ELF-1 (cell line): Measurements from ENCODE around the gene ZNF57.
A peak's percentile ranks its signal among the peaks of the same experiment; 100 is the strongest.
"Not testable (repeated sequence)": the region's sequence is repeated elsewhere in the genome, so short reads cannot be mapped to it uniquely, and the experiment has no call there.

Experiments used
- DNase-seq: peaks from one replicate; pipeline ENCODE4 v3.0.0-alpha.2; 2016; ENCODE audit warnings: low read depth, low spot score

Gene ZNF57

DNA sequence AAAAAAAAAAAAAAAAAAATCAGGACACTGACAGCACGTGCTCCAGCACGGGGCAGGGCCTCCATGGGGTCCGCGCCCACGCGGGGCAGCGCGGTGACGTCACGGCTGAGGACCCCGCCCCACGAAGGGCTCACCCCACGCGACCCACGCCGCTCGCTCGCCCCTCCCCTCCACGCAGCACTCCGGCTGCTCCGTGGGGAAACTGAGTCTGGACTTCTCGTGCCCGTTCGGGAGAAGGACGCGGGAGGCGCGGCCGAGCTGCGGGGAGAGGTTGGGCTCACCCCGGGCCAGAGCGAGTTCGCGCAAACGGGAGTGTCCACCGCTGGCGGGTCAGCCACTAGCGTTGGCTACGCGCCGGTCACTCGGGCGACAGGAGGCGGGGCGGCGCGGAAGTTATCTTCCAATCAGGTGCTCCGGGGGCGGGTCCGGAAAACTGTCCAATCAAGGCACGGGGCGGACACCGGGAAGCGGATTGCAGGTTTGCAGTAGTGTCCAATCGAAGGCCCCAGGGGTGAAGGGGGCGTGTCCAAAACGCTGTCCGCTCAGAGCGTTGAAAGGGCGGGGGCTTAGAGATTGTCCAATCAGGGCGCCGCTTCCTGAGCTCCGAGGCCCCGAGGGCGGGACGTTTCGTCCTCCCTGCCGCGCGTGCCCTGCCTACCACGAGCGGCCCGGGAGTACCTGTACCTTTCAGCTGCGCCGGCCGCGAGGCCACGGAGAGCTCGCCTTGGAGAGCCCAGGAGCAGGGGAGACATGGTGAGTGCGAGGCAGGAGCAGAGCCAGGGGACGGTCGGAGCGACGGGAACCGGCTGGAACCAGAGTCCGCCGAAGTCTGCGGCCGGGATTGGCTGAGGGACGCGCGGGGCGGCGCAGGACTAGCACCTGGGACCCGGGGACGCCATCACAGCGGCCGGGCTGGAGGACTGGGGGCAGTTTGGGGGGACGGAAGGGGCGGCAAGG, at the start of gene ZNF57:
TSS of gene ZNF57 (plus strand) at position 633 of the 957 bp plus-strand sequence. CDS start at position 751, 118 bp downstream.
- peak; percentile 99 for DNase-seq

DNA sequence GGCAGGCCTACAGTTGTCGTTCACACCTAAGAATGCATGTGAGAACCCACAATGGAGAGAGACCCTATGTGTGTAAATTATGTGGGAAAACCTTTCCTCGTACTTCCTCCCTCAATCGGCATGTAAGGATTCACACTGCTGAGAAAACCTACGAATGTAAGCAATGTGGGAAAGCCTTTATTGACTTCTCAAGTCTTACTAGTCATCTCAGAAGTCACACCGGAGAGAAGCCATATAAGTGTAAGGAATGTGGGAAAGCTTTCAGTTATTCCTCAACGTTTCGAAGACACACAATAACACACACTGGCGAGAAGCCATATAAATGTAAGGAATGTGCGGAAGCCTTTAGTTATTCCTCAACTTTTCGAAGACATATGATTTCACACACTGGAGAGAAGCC, 48.1 kb upstream of the ZNF57 start:
- no peak for DNase-seq

DNA sequence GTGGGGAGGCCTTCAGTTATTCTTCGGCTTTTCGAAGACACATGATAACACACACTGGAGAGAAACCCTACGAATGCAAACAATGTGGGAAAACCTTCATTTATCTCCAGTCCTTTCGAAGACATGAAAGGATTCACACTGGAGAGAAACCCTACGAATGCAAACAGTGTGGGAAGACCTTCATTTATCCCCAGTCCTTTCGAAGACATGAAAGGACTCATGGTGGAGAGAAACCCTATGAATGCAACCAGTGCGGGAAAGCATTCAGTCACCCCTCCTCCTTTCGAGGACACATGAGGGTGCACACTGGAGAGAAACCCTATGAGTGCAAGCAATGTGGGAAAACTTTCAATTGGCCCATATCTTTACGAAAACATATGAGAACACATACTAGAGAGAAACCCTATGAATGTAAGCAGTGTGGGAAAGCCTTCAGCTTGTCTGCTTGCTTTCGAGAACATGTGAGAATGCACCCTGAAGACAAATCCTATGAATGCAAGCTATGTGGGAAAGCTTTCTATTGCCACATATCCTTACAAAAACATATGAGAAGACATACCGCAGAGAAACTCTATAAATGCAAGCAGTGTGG, 47.6 kb upstream of the ZNF57 start:
- DNase-seq, result no peak

DNA sequence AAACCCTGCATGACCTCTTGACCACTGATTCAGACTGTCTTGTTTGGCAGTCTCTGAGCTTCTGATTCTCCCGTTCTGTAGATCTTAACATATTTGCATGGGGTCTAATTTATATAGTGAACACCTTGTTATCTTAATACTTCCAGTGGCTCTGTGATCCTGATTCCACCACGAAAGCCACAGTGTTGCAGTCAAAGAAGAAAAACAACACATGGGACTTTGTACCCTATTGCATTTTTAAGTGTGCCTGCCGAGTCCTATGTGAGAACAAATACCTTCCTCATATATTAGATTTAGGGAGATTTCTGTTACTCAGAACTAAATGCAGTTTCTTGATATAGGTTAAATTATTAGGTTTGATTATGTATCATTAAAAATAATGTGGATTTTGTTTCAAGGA, 45.9 kb upstream of the ZNF57 start:
- no peak for DNase-seq

DNA sequence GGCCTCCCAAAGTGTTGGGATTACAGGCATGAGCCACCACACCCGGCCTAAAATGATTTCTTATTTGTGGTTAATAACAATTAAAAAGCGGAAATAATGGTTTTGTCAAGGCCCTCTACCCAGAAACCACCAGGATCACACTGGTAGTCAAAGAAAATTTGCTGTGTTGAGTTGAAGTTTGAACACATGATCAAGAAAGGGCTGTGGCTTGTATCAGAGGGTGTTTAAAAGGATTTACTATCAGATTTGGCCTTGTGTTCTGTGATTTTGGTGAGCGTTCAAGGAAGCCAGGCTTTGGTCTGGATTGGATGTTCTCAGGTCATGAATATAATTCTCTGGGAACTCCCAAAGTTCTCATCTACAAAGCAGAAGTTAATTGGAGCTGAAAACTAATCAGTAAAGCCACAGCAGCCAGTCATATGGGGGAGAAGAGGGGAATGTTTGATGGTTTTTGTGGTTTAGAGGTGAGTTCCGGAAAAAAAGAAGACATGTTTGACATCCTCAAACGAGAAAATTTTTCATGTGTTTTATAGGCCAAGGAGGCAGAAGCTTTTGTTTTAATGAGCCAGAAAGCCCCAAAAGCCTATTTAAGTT, 44.2 kb upstream of the ZNF57 start:
- no peak for DNase-seq

DNA sequence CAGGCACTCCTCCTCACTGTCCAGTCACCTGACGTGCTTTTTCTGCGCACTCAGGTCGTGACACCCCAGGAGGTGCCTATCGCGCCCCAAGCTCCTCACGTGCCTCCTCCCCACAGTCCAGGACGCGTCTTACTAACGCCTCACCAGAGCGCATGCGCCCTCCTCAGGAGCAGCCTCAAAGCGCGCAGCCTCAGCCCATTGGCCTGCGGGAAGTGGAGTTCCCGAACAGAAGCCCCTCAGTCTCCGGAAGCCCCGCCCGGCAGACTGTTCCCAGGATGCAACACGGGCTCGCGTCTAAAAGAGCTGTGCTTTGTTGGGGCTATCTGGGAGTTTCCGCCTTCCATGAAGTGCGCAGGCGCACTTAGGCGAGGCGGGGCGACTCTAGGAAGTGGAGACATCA, 41.9 kb upstream of the ZNF57 start:
- no peak for DNase-seq

DNA sequence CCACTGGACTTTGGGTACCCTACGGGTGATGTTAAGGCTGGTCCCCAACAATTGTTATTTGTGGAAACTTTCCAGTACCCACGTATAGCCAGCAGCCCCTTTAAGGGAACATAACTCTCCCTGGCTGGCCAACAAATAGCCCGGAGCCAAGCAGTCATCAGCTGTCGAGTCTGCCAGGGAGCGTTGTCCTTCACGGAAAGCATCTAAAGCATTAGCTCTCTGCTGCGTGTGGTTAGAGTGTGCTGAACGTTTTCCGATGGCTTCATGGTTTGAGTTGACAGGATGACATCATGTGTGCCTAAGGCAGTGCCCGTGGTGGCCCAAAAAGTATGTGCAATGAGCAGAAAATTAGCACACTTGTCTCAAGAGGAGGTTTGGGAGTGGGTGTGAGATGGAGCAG, 36.9 kb upstream of the ZNF57 start:
- DNase-seq, result no peak

DNA sequence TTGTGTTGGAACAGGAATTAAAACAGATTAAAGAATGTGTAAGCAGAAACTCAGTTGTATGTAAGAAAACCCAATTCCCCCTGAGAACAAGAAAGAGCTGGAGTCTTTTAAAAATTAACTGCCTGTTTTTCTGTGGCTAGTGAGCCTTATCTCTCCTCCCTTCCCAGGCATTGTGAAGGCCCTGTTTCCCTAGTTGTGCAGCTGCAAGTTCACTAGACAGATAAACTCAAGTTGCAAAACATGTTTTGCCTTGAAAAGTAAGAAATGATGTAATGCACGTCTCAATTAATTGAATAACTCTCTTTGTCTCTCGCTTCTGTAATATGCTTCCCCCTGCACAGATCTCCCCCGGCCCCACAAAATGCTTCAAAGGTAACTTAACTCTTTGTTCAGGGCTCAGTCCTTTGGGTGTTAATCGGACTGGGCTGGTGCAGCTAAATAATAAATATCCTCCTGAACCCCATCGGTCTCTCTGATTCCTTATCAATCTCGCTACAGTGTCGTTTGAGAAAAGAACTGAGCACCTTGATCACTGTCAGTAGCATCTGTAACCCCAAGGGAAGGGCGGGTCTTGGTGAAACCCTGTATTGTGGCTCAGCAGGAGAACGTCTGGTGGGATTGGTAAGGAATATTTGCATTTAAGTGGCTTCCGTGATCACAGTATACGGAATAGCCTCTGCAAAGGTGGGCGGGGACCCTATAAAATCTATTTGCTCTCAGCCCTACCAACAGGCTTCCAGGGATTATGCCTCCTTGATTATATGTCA, 35.2 kb upstream of the ZNF57 start:
- no peak for DNase-seq

DNA sequence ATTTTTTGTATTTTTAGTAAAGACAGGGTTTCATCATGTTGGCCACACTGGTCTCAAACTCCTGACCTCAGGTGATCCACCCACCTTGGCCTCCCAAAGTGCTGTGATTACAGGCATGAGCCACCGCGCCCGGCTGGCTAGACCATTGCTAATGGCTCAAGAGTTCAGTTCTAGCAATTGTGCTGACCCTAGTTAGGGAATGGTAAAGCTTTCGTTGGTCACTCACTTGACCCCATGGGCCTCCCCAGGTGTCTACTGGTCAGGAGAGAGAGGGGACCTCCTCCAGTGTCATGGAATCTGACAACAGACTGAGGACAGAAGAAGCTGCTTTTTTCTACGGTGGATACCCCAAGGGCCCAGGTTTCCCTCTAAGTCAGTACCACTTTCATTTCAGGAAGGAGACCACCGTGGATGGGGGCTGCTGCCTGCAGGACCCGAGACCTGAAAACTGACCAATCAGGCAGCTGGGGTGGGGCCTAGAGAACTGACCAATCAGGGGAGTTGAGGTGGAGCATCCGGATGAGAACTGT, 34.2 kb upstream of the ZNF57 start:
- DNase-seq, result no peak

DNA sequence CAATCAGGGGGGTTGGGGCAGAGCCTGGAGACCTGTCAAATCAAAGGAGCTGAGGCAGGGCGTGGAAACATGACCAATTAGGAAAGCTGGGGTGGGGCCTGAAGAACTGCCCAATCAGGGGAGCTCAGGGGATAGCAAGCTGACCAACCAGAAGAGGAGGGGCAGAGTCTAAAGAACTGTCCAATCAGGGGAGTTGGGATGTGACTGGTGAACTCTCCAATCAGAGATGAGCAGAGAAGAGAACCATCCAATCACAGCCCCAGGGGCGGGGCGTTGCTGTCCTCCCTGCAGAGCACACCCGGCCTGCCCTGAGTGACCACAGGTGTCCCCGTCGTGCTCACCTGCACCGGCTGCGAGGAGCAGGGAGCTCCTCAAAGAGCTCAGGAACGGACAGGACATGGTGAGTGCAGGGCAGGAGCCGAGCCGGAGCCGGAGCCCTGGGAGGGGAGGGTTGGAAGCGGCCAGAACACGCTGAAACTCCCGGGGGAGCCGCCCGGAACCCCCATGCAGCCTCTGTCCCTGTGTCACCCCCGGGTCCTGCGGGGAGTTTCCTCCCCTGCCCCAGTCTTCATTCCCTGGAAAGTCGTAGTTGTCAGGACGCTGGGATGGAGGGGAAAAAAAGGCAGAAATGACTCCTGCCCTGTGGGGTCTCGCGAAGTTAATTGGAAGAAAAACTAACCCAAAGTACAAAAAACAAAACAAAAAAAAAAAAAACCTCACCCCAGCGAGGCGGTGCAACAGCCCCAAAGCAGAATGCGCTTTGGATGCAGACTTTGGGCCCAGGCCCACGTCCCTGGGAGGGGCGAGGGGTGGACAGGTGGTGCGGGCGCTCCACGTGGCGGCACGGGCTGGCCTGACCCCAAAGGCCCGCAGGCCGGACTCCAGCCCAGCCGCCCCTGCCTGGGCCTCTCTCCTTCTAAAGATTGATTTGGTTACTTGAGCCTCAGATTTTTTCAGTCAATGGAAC, 33.4 kb upstream of the ZNF57 start, which contains the start of gene ZNF556:
TSS of gene ZNF556 (plus strand) at position 311 of the 967 bp plus-strand sequence. CDS start at position 398, 87 bp downstream.
- DNase-seq, result no peak

DNA sequence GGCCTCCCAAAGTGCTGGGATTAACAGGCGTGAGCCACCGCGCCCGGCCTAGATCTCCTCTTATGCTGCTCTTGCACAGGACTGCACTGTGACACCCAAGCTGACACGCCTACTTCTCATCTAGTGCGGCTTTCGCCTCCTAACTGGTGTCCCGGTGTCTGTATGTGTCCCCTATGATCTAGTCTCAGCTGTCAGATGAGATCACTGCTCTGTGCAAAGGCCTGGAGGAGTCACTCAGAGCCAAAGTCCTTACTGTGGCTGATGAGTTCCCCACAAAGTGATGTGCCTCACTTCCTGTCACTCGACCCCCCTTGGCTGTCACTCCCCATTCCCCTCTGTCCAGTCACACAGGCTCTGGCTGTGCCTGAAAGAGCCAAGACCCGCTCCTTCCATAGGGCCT, 31.1 kb upstream of the ZNF57 start:
- no peak for DNase-seq

DNA sequence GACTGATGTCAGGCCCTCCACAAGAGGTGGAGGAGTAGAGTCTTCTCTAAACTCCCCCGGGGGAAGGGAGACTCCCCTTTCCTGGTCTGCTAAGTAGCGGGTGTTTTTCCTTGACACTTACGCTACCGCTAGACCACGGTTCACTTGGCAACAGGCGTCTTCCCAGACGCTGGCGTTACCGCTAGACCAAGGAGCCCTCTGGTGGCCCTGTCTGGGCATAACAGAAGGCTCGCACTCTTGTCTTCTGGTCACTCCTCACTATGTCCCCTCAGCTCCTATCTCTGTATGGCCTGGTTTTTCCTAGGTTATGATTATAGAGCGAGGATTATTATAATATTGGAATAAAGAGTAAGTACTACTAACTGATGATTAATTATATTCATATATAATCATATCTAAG, 28.6 kb upstream of the ZNF57 start:
- not testable (repeated sequence) for DNase-seq

DNA sequence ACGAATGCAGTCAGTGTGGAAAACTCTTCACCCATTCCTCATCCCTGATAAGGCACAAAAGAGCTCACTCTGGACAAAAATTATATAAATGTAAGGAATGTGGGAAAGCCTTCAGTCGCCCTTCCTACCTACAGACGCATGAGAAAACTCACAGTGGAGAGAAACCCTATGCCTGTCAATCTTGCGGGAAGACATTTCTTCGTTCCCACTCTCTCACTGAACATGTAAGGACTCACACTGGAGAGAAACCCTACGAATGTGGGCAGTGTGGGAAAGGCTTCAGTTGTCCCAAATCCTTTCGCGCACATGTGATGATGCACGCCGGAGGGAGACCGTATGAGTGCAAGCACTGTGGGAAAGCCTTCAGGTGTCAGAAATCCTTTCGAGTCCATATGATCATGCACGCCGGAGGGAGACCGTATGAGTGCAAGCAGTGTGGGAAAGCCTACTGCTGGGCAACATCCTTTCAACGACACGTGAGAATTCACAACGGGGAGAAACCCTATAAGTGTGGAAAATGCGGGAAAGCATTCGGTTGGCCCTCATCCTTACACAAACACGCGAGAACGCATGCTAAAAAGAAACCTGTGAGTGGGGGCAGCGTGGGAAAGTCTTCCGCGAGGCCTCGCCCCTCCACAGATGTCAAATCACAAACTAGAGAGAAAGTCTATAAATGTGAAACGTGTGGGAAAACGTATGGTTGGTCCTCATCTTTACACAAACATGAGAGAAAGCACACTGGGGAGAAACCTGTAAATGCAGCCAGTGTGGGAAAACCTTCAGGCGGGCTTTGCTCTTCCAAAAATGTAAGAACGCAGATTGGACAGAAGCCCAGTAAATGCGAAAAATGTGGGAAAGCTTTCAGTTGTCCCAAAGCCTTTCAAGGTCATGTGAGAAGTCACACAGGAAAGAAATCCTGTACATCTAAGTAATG, 23.1 kb upstream of the ZNF57 start:
- DNase-seq, result no peak

DNA sequence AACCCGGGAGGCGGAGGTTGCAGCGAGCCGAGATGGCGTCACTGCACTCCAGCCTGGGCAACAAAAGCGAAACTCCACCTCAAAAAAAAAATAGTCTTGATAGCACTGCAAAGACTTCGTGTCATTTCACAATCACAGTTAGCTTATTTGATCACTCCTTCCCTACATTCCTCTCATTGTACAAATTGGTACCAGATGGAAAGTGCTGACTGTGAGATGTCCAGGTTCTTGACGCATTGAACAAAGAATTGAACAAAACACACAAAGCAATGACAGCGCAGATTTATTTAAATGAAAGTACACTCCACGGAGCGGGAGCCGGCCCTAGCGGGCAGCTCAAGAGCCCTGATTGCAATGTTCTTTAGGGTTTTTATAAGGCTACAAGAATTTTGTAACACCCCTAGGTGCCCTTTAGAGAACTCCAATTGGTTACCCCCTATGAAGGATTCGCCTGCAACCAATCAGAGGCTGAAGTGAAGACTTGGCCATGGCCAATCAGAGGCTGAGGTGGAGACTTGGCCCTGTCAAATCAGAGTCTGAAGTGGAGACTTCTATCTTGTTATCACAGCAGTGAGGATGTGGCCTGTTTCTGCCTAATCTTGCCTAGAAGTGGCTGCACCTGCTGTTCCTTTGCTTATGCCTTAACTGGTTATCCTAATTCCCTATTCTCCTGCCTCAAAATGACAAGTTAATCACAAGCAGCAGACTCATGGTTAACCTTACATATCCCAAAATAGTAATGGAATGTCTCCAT, 16.9 kb upstream of the ZNF57 start:
- no peak for DNase-seq

DNA sequence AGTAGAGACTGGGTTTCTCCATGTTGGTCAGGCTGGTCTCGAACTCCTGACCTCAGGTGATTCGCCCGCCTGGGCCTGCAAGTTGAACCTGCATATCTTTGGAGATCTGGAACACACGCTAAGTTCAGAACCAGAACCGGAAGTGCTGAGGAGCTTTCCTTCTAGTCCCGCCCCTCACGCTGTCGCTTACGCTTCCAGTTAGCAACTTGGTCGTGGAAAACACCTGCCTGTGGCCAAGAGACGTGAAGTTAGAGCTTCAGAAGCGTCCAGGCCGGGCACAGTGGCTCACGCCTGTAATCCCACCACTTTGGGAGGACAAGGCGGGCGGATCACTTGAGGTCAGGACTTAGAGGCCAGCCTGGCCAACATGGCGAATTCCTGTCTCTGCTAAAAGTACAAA, 15.0 kb upstream of the ZNF57 start:
- no peak for DNase-seq

DNA sequence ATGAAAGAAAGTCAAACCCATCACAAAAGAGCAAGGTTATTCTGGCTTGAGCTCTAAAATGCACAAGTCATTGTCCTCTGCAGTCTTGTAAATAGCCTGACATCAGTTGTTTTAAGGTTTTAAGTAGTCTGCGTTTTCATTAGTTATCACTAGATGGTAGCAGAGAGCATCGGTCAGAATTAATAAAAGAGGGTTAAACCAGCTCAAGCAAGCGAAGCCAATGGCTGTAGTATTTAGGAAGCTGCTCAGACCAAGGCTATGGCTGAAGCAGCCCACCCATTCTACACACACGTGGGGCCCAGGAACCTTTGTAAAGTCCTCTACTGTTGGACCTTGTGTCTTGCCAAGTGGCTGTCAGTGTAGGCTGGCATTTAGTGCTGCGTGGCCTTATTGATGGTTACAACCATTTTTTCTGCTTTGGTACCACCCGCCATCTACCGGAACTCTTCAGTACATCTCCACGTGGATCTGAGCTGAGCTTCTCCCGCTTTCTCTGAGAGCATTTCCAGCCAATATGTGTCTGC, 13.3 kb upstream of the ZNF57 start:
- DNase-seq, result peak; percentile 55

DNA sequence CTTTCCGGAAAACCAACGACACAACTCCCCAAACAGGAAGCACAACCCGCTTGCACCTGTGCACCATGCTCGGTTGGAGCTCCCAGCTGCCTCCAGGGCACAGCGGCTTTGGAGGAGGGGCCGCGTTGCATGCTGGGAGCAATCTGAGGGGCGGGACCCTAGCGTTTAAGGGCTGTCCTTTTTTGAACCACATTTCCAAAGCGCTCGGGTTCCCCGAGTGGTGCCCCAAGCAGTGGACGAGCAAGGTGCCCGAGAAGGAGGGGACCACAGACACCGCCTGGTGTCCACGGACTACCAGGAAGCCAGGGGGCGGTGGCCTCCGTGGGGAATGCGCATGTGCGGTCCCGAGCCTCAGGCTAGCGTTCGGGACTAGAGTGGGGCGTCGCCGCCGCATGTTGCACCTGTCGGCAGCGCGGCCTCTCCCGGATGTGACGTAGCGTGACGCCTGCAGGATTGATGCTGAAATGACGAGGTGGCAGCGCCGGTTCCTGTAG, 11.9 kb upstream of the ZNF57 start:
- no peak for DNase-seq

DNA sequence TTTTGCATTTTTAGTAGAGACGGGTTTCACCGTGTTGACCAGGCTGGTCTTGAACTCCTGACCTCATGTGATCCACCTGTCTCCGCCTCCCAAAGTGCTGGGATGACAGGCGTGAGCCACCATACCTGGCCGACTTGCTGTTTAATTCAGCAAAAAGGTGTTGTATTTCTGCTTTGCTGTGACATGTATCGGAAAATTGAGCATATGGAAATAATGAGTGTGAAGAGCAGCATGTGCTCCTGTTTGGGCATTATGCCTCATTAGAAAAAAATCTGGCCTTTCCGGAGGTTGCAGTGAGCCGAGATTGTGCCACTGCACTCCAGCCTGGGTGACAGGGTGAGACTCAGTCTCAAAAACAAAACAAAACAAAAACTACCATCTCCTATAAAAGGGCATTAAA, 10.2 kb upstream of the ZNF57 start:
- not testable (repeated sequence) for DNase-seq
